Left renal pelvis (tissue), 4 donors: ENCODE results near the gene LCN9. TPM values are rescaled to one million over a fixed set of nuclear protein-coding genes. Genes with fewer than 3 reads are reported as not detected.
"Not testable (repeated sequence)": the region's sequence is repeated elsewhere in the genome, so short reads cannot be mapped to it uniquely, and the experiment has no call there.

ENCODE experiments used
- DNase-seq, 4 donors: peaks; one replicate each; pipeline ENCODE4 v3.0.0-alpha.2; 2013; ENCODE audit warnings: low read depth in 4 of 4, low spot score in 3 of 4
- polyA plus RNA-seq, 4 donors: library from polyadenylated mRNA; unstranded; fragments of 120-200 nt; gene quantifications; one replicate each; pipeline ENCODE4 v1.2.1, GENCODE V29; 2013; ENCODE audit not compliant: insufficient read length in 4 of 4

LCN9 gene
- polyA plus RNA-seq, 4 donors: not detected

- no peak for DNase-seq
Observed at GRCh38 chr9:135644631-135645218, 18.4 kb upstream of the LCN9 start.

GRCh38 chr9:135647884-135648283 is 15.2 kb upstream of the LCN9 start:
- no peak for DNase-seq

- no peak for DNase-seq
Observed at GRCh38 chr9:135648494-135649410, 14.4 kb upstream of the LCN9 start.

GRCh38 chr9:135649508-135649907 is 13.6 kb upstream of the LCN9 start:
- DNase-seq: no peak

- no peak for DNase-seq
Observed at GRCh38 chr9:135650408-135650807, 12.7 kb upstream of the LCN9 start.

GRCh38 chr9:135655317-135655716 is 7.8 kb upstream of the LCN9 start:
- no peak for DNase-seq

GRCh38 chr9:135657416-135657815 is 5.7 kb upstream of the LCN9 start:
- DNase-seq: no peak

GRCh38 chr9:135659252-135659651 is 3.9 kb upstream of the LCN9 start:
- DNase-seq: no peak

GRCh38 chr9:135660407-135660806 is 2.7 kb upstream of the LCN9 start:
- DNase-seq: no peak

GRCh38 chr9:135661816-135662560 is 1.1 kb upstream of the LCN9 start:
- no peak for DNase-seq

GRCh38 chr9:135663451-135663770 is 302 bp downstream of the LCN9 start:
- no peak for DNase-seq

GRCh38 chr9:135663857-135664256 is 748 bp downstream of the LCN9 start:
- DNase-seq: no peak

- no peak for DNase-seq
Observed at GRCh38 chr9:135664266-135664665, 1.2 kb downstream of the LCN9 start.

GRCh38 chr9:135664801-135665794 is 2.0 kb downstream of the LCN9 start:
- no peak for DNase-seq

GRCh38 chr9:135665795-135666189 is 2.7 kb downstream of the LCN9 start:
- DNase-seq: no peak

- DNase-seq: no peak
Observed at GRCh38 chr9:135666534-135667462, 3.7 kb downstream of the LCN9 start.

GRCh38 chr9:135667463-135668001 is 4.4 kb downstream of the LCN9 start:
- no peak for DNase-seq

- not testable (repeated sequence) for DNase-seq
Observed at GRCh38 chr9:135669018-135669417, 5.9 kb downstream of the LCN9 start.
